Thoracic aorta endothelial cell (primary cell): ENCODE data around the gene CDC45. TPM values are rescaled to one million over a fixed set of nuclear protein-coding genes. Genes with fewer than 3 reads are reported as not detected.

ENCODE experiments used
- total RNA-seq: library from RNA; depleted of rRNA; stranded (reverse); fragments of >200 nt; gene quantifications from 2 replicates; pipeline ENCODE4 v1.2.3, GENCODE V29; 2012

Gene CDC45
- total RNA-seq = 32.7 and 44.6 TPM in 2 replicates

GRCh38 chr22:19479355-19480172 lies at the start of gene CDC45:
CDC45 (plus strand) TSS chr22:19479920; CDS start chr22:19479969, 49 bp downstream.

GRCh38 chr22:19431649-19432132 lies 48.0 kb upstream of the CDC45 start, which contains the start of gene HIRA:
HIRA (minus strand) TSS chr22:19431733; CDS start chr22:19431476, 257 bp downstream.

DNA sequence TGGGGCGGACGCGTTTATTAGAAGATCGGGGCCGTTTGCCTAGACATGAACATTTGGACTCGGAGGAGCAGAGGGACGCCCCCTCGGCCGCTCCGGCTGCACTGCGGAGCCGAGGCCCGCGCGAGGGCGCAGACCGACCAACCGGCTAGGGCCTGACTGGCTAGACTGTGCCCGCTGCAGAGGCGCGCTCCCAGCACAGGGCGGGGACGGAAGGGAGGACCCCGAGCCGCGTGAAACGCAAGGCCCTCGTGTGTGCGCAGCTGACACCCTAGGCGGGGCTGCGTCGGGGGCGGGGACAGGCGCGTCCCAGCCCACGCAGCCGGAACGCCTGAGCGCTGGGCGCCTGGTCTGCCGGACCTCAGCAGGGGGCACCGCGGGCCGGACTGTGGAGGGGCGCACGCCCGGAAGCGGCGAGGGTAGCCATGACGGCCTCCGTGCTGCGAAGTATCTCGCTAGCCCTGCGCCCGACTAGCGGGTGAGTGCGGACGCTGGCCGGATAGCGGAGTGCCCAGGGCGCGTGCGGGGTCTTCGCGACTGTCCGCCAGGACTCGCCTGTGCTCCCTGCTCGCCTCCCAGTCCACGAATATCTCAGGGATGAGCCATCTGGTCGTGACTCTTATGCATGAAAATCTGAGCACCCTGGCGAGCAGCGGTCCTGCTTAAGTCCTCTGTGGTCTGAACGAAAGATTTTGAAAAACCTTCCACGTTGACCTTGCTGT lies 47.4 kb upstream of the CDC45 start, which contains the start of gene MRPL40:
Gene MRPL40, plus strand, starts transcription at position 413 of the 719 bp plus-strand sequence. Its CDS starts 10 bp downstream, at position 423.

DNA sequence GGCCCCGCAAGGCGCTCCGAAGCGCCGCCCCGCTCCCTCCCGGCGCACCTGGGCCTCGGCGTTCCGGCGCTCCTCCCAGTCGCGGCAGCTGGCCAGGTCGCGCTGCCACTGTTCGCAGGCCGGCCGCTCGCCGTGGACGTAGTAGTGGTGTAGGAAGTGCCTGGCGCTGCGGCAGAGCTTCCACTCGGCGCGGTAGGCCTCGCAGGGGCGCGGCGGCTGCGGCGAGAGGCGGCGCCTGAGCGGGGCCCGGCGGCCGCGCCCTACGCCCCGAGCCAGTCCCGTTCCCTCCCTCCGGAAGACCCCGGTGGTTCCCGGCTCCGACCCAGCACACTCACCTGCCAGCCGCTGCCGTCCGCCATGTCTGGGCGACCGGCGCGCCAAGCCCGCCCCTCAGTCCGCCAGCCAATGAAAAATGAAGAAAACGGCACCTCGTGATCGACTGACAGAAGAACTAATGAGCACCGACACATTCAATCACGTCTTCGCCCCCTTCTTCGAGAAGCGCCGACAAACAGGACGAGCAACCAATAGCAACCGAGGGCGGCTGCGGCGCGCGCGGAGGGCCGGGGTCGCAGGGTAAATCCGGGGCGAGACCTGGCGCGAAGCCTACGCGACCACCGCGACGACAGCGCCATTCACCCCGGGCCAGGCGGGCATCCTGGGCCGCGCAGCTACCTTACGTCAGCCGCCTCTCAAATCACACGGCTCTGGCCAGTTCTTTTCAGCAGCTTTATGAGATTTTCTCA lies 32.2 kb upstream of the CDC45 start, which contains the start of gene C22orf39:
Gene C22orf39, minus strand, starts transcription at position 382 of the 746 bp plus-strand sequence. Its CDS starts 23 bp downstream, at position 359.

DNA sequence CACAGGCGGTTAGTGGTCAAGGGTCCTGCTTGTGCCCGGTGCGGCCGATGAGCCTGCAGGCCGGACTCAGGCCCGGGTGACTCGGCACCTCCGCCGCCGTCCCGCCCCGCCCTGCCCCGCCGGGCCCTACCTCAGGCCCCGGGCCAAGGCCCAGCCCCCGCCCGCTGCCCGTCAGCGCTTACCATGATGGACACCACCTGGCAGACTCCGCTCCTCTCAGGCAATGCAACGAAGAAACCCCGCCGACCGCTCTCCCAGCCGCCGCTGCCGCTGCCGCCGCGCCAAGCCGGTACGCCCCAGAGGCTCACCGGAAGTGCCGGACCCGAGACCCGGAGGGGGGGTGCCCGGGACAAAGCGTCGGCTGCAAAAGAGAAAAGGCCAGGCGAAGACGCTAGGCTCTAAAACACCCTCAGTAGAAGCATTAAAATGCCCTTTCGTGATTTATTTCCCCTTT lies 792 bp upstream of the CDC45 start, which contains the start of gene UFD1:
Gene UFD1, minus strand, starts transcription at position 293 of the 454 bp plus-strand sequence. Its CDS starts 108 bp downstream, at position 185.

GRCh38 chr22:19524170-19525115 lies 44.7 kb downstream of the CDC45 start, which contains the start of gene CLDN5:
CLDN5 (minus strand) TSS chr22:19524410; CDS start chr22:19524255, 155 bp downstream.

Other genes starting within 250 kb of the CDC45 start
- gene CLTCL1, start 188.2 kb upstream of the CDC45 start, total RNA-seq = 5.1 and 7.3 TPM in 2 replicates
- 20.7 and 24.7 TPM in 2 replicates for gene HIRA, start 48.2 kb upstream of the CDC45 start, total RNA-seq
- 39.3 and 41.4 TPM in 2 replicates for gene MRPL40, start 47.4 kb upstream of the CDC45 start, total RNA-seq
- 16.2 and 17.0 TPM in 2 replicates for gene C22orf39, start 32.2 kb upstream of the CDC45 start, total RNA-seq
- gene UFD1, start 727 bp upstream of the CDC45 start, total RNA-seq = 112 and 121 TPM in 2 replicates
- gene CLDN5, start 44.5 kb downstream of the CDC45 start, total RNA-seq = 271 and 542 TPM in 2 replicates
- 11.6 and 13.1 TPM in 2 replicates for gene SEPTIN5, start 234.6 kb downstream of the CDC45 start, total RNA-seq
- gene GP1BB, start 243.6 kb downstream of the CDC45 start, total RNA-seq = 0.43 and 1.3 TPM in 2 replicates